ENCODE measurements around the gene CDH13.

DNA sequence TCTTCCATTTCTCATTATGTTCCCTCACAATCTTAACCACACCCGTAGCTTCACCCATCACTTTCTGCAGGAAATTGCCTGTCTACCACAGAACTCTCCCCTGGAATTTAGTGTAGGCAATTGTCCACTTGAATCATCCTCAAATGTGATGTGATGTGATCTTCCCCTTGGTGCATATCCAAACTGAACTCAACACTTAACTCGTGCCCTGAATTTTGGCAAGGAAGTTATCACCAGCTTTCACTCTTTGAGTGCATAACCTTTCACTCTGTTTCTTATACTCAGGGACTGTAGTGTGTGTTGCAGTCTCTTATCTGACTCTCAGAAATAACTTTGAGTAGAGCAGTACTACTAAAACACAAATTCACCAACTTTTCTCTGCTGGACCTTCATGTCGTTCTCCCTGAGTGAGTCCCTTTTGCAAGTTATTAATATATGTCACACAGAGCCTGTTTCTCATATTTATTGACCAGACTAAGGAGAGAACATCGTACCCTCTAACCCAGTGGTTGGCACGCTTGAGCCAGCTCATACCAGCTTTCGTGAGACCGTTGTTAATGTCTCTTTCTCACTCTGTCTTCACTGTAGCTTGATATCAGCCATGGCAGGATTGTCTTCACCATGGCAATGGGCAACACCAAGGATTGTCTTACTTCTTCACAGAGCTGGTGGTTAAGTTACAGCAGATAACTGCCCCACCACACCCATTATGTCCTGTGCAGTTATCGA is 622.1 kb downstream of the CDH13 start:
- TF ChIP-seq, protein P1, sequence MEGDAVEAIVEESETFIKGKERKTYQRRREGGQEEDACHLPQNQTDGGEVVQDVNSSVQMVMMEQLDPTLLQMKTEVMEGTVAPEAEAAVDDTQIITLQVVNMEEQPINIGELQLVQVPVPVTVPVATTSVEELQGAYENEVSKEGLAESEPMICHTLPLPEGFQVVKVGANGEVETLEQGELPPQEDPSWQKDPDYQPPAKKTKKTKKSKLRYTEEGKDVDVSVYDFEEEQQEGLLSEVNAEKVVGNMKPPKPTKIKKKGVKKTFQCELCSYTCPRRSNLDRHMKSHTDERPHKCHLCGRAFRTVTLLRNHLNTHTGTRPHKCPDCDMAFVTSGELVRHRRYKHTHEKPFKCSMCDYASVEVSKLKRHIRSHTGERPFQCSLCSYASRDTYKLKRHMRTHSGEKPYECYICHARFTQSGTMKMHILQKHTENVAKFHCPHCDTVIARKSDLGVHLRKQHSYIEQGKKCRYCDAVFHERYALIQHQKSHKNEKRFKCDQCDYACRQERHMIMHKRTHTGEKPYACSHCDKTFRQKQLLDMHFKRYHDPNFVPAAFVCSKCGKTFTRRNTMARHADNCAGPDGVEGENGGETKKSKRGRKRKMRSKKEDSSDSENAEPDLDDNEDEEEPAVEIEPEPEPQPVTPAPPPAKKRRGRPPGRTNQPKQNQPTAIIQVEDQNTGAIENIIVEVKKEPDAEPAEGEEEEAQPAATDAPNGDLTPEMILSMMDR (IDR thresholded peaks at IDR 0.05), result no peak
- no peak for TF ChIP-seq EP300 (IDR thresholded peaks at IDR 0.05)
- no peak for TF ChIP-seq POLR2A (IDR thresholded peaks at IDR 0.05)
